ENCODE data around the gene PILRB.

DNA sequence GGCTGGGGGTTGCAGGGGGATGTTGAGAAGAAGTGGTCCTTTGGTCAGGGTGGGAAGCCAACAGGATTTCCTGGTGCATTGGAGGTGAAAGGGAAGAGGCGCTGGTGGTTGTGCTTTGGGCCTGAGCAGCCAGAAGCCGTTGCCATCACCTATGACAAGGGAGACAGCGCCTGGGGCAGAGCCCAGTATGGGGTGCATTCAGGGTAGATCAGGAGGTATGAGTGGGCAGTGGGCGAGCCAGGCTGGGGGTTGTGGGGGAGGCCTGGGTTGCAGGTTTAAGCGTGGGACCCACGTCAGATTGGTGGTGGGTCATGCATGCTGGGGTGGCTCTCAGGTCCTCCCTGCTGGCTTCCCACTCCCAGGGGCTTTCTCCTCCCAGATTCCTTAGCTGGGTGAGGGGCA is 6.3 kb upstream of the PILRB start:
- no peak for TF ChIP-seq CTCF (IDR thresholded peaks at IDR 0.05; ENCODE audit: insufficient read depth, low read depth, low read length)
- no peak for TF ChIP-seq EZH2 (IDR thresholded peaks at IDR 0.05; ENCODE audit: insufficient read depth, low read length)
